Tibial nerve (tissue), 4 donors: ENCODE data around the gene OR6C74. TPM values are rescaled to one million over a fixed set of nuclear protein-coding genes. Genes with fewer than 3 reads are reported as not detected.

Experiments used
- DNase-seq, 2 donors: peaks; one replicate each; pipeline ENCODE4 v3.0.0-alpha.2; 2019; ENCODE audit warnings: low spot score in 2 of 2
- H3K27ac ChIP-seq, 4 donors: fragments of 200-600 bp; sonication (generic) in 3 of 4; one replicate each; pipeline ENCODE4 v1.5.1; 2017 to 2019; ENCODE audit warnings: mild to moderate bottlenecking in 1 of 4
- H3K27me3 ChIP-seq, 2 donors: fragments of 200-600 bp; sonication (generic) in 1 of 2; one replicate each; pipeline versions ENCODE4 v1.5.1 to v1.6.0; 2017 to 2019
- H3K36me3 ChIP-seq, 3 donors: fragments of 200-600 bp; sonication (generic); one replicate each; pipeline ENCODE4 v1.5.1; 2018 to 2019
- H3K4me1 ChIP-seq, 4 donors: fragments of 200-600 bp; sonication (generic) in 3 of 4; one replicate each; pipeline ENCODE4 v1.5.1; 2017 to 2019
- H3K4me3 ChIP-seq, 4 donors: fragments of 200-600 bp; sonication (generic) in 3 of 4; one replicate each; pipeline ENCODE4 v1.5.1; 2017 to 2019; ENCODE audit warnings: mild to moderate bottlenecking in 1 of 4, moderate library complexity in 1 of 4
- H3K9me3 ChIP-seq, 4 donors: fragments of 200-600 bp; sonication (generic) in 3 of 4; one replicate each; pipeline ENCODE4 v1.5.1; 2017 to 2019
- CTCF ChIP-seq, 5 experiments: fragments of 200-600 bp in 3 of 5; fragments of 450-650 bp in 2 of 5; sonication (generic) in 3 of 5; IDR thresholded peaks; one replicate each; pipeline ENCODE4 v1.5.1; 2016 to 2019; ENCODE audit warnings: antibody characterized with exemption in 5 of 5, mild to moderate bottlenecking in 3 of 5, moderate library complexity in 2 of 5
- EP300 ChIP-seq, 2 donors: sonication (generic); formaldehyde crosslinking; IDR thresholded peaks; one replicate each; pipeline ENCODE4 v1.6.1; 2017; ENCODE audit warnings: antibody characterized with exemption in 2 of 2, mild to moderate bottlenecking in 1 of 2
- POLR2A ChIP-seq, 2 donors: fragments of 450-650 bp; IDR thresholded peaks; one replicate each; pipeline ENCODE4 v1.6.1; 2017; ENCODE audit warnings: antibody characterized with exemption in 2 of 2, mild to moderate bottlenecking in 2 of 2, moderate library complexity in 2 of 2
- WGBS, 2 donors: methylation state at CpG; one replicate each; pipeline ENCODE4 v1.1.5; 2018; 5-methylcytosine and 5-hydroxymethylcytosine counted together
- total RNA-seq, 4 donors: library from RNA; depleted of rRNA; stranded (reverse); fragments of >200 nt; gene quantifications; one replicate each; pipeline ENCODE4 v1.1.0, GENCODE V29; 2016

OR6C74 gene
- total RNA-seq, 4 donors from 2014 or later, result not detected

- no peak for TF ChIP-seq CTCF (IDR thresholded peaks at IDR 0.05)
- no peak for TF ChIP-seq POLR2A (IDR thresholded peaks at IDR 0.05)
- TF ChIP-seq EP300 (IDR thresholded peaks at IDR 0.05), result no peak
- DNase-seq, result no peak
- WGBS, 2 donors, result 44 to 46% methylated on average over 2 of the region's 2 CpGs
- H3K27ac ChIP-seq, result no peak overlapping the region
- H3K36me3 ChIP-seq, result no peaks in the 10 kb centered on the region
- H3K27me3 ChIP-seq, result no peaks in the 10 kb centered on the region
- H3K9me3 ChIP-seq, result no peaks in the 10 kb centered on the region
- no peak overlapping the region for H3K4me3 ChIP-seq
- H3K4me1 ChIP-seq, result no peaks in the 10 kb centered on the region
Measured at GRCh38 chr12:55289999-55290398, 45.6 kb downstream of the OR6C74 start.

Other genes with a start within 250 kb of the OR6C74 start
- not detected for gene NEUROD4, start 224.6 kb upstream of the OR6C74 start, total RNA-seq
- gene OR9K2, start 118.2 kb upstream of the OR6C74 start, total RNA-seq, result not detected
- not detected for gene OR10A7, start 23.6 kb upstream of the OR6C74 start, total RNA-seq
- gene OR6C6, start 52.0 kb downstream of the OR6C74 start, total RNA-seq, result not detected
- gene OR6C1, start 69.7 kb downstream of the OR6C74 start, total RNA-seq, result not detected
- gene OR6C3, start 86.1 kb downstream of the OR6C74 start, total RNA-seq, result not detected
- gene OR6C75, start 118.4 kb downstream of the OR6C74 start, total RNA-seq, result not detected
- gene OR6C65, start 155.9 kb downstream of the OR6C74 start, total RNA-seq, result not detected
- gene OR6C76, start 181.6 kb downstream of the OR6C74 start, total RNA-seq, result not detected
- gene OR6C2, start 199.5 kb downstream of the OR6C74 start, total RNA-seq, result not detected
- not detected for gene OR6C70, start 225.5 kb downstream of the OR6C74 start, total RNA-seq
- gene OR6C68, start 247.8 kb downstream of the OR6C74 start, total RNA-seq, result not detected